ENCODE data around the gene VPS41. TPM values are rescaled to one million over a fixed set of nuclear protein-coding genes. Genes with fewer than 3 reads are reported as not detected.
A peak's percentile ranks its signal among the peaks of the same experiment; 100 is the strongest.

The VPS41 gene
- total and polyA plus RNA-seq, 10 of the 15 experiments (the other 5 are each of a cell fraction or from before 2014, with no cell fraction given): 15.3 to 63.2 (median 47.0) TPM

- TF ChIP-seq, protein P1, sequence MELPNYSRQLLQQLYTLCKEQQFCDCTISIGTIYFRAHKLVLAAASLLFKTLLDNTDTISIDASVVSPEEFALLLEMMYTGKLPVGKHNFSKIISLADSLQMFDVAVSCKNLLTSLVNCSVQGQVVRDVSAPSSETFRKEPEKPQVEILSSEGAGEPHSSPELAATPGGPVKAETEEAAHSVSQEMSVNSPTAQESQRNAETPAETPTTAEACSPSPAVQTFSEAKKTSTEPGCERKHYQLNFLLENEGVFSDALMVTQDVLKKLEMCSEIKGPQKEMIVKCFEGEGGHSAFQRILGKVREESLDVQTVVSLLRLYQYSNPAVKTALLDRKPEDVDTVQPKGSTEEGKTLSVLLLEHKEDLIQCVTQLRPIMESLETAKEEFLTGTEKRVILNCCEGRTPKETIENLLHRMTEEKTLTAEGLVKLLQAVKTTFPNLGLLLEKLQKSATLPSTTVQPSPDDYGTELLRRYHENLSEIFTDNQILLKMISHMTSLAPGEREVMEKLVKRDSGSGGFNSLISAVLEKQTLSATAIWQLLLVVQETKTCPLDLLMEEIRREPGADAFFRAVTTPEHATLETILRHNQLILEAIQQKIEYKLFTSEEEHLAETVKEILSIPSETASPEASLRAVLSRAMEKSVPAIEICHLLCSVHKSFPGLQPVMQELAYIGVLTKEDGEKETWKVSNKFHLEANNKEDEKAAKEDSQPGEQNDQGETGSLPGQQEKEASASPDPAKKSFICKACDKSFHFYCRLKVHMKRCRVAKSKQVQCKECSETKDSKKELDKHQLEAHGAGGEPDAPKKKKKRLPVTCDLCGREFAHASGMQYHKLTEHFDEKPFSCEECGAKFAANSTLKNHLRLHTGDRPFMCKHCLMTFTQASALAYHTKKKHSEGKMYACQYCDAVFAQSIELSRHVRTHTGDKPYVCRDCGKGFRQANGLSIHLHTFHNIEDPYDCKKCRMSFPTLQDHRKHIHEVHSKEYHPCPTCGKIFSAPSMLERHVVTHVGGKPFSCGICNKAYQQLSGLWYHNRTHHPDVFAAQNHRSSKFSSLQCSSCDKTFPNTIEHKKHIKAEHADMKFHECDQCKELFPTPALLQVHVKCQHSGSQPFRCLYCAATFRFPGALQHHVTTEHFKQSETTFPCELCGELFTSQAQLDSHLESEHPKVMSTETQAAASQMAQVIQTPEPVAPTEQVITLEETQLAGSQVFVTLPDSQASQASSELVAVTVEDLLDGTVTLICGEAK (IDR thresholded peaks at IDR 0.05; ENCODE audit: borderline replicate concordance): no peak
- TF ChIP-seq, protein P2, sequence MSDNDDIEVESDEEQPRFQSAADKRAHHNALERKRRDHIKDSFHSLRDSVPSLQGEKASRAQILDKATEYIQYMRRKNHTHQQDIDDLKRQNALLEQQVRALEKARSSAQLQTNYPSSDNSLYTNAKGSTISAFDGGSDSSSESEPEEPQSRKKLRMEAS (IDR thresholded peaks at IDR 0.05; ENCODE audit: low read depth, low read length): no peak
- TF ChIP-seq DPF2 (IDR thresholded peaks at IDR 0.05) (peak; percentile 60), SMARCA5 (IDR thresholded peaks at IDR 0.05) (no peak), SUZ12 (IDR thresholded peaks at IDR 0.05; ENCODE audit: unreplicated experiment) (no peak), EP300 (IDR thresholded peaks at IDR 0.05; ENCODE audit: borderline replicate concordance in 1 of 2, control insufficient read depth in 1 of 2, low read depth in 2 of 2, low read length in 2 of 2) (peak in 1 of 2 experiments; percentile 65; a peak in 2 of 4 replicates), ZBED1 (IDR thresholded peaks at IDR 0.05; ENCODE audit: borderline replicate concordance) (no peak), SP1 (IDR thresholded peaks at IDR 0.05; ENCODE audit: low read depth, low read length) (no peak), MEF2A (IDR thresholded peaks at IDR 0.05; ENCODE audit: insufficient read depth, low read depth, low read length) (peak; percentile 85), CUX1 (IDR thresholded peaks at IDR 0.05; ENCODE audit: insufficient replicate concordance, low read depth, low read length) (no peak), FOXM1 (IDR thresholded peaks at IDR 0.05; ENCODE audit: low read depth, low read length) (peak; percentile 80), BMI1 (IDR thresholded peaks at IDR 0.05; ENCODE audit: borderline replicate concordance) (no peak), TCF7 (IDR thresholded peaks at IDR 0.05; ENCODE audit: borderline replicate concordance) (no peak), LARP7 (IDR thresholded peaks at IDR 0.05) (no peak), FOS (IDR thresholded peaks at IDR 0.05; ENCODE audit: borderline replicate concordance, extremely low read depth, insufficient read length) (no peak), NFIC (IDR thresholded peaks at IDR 0.05; ENCODE audit: low read depth, low read length) (peak; percentile 88; the same call in 1 of the 2 replicates)
- TF ChIP-seq, protein P3, sequence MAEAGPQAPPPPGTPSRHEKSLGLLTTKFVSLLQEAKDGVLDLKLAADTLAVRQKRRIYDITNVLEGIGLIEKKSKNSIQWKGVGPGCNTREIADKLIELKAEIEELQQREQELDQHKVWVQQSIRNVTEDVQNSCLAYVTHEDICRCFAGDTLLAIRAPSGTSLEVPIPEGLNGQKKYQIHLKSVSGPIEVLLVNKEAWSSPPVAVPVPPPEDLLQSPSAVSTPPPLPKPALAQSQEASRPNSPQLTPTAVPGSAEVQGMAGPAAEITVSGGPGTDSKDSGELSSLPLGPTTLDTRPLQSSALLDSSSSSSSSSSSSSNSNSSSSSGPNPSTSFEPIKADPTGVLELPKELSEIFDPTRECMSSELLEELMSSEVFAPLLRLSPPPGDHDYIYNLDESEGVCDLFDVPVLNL (IDR thresholded peaks at IDR 0.05; ENCODE audit: low read depth, low read length): no peak
Observed at GRCh38 chr7:38905056-38905759, 3.8 kb downstream of the VPS41 start (continued).
